Measurements from ENCODE around the gene ZNF14. TPM values are rescaled to one million over a fixed set of nuclear protein-coding genes. Genes with fewer than 3 reads are reported as not detected.
A peak's percentile ranks its signal among the peaks of the same experiment; 100 is the strongest.

The ZNF14 gene
- total RNA-seq (2016; rRNA removed; fragmentation: Illumina TruSeq; extraction: Trizol) (6.2 and 8.8 TPM in 2 replicates), polyA plus RNA-seq (2011; rRNA removed) (1.5 and 1.9 TPM in 2 replicates), polyA minus RNA-seq (2011; rRNA and poly(A)+ RNA removed; ENCODE audit: low replicate concordance) (0.33 and 1.2 TPM in 2 replicates), Bru-seq, nascent RNA (percentile 79 among the genes with signal in this experiment), BruChase-seq, experiment 1, labeled RNA remaining after a 6-hour chase (percentile 68 among the genes with signal in this experiment), BruChase-seq, experiment 2, labeled RNA remaining after a 2-hour chase (percentile 67 among the genes with signal in this experiment)
- 1.2 and 1.4 TPM in 2 replicates for total RNA-seq (2016; cell fraction: cytosol; rRNA removed; fragmentation: Illumina TruSeq; extraction: Trizol; ENCODE audit: low read depth)
- total RNA-seq (2016; cell fraction: insoluble cytoplasmic fraction; rRNA removed; fragmentation: Illumina TruSeq; extraction: Trizol) = 5.8 and 9.2 TPM in 2 replicates
- 2.8 and 3.9 TPM in 2 replicates for total RNA-seq (2016; cell fraction: membrane; rRNA removed; fragmentation: Illumina TruSeq; extraction: Trizol)
- total RNA-seq (2016; cell fraction: nucleus; rRNA removed; fragmentation: Illumina TruSeq; extraction: Trizol) = 5.0 and 6.5 TPM in 2 replicates
- 0.97 and 1.4 TPM in 2 replicates for polyA plus RNA-seq (2011; cell fraction: cytosol; rRNA removed)
- polyA plus RNA-seq (2011; cell fraction: nucleus; rRNA removed) = 0.85 and 0.92 TPM in 2 replicates
- 3.0 and 3.3 TPM in 2 replicates for polyA plus RNA-seq (2012)
- polyA plus RNA-seq (2016; cell fraction: cytosol; fragmentation: Illumina TruSeq; extraction: Trizol; ENCODE audit: low read depth) = 0.28 and 0.34 TPM in 2 replicates
- 4.4 and 5.6 TPM in 2 replicates for polyA plus RNA-seq (2016; cell fraction: insoluble cytoplasmic fraction; fragmentation: Illumina TruSeq; extraction: Trizol; ENCODE audit: low read depth)
- polyA plus RNA-seq (2016; cell fraction: membrane; fragmentation: Illumina TruSeq; extraction: Trizol; ENCODE audit: low read depth) = 0.72 and 0.88 TPM in 2 replicates
- 5.1 and 5.6 TPM in 2 replicates for polyA plus RNA-seq (2016; cell fraction: nucleus; fragmentation: Illumina TruSeq; extraction: Trizol; ENCODE audit: insufficient read depth, low read depth)
- 2.7 and 4.2 TPM in 2 replicates for polyA minus RNA-seq (2011; cell fraction: cytosol; rRNA and poly(A)+ RNA removed)
- 8.2 and 10.2 TPM in 2 replicates for polyA minus RNA-seq (2011; cell fraction: nucleus; rRNA and poly(A)+ RNA removed)
- long read RNA-seq, experiment 1, partial matches to known transcripts = 0 of 3 reads
- long read RNA-seq, experiment 1, other reads (novel, unspliced or antisense) = 0 of 3 reads
- long read RNA-seq, experiment 2, partial matches to known transcripts = 0 of 6 reads
- long read RNA-seq, experiment 2, other reads (novel, unspliced or antisense) = 2 of 6 reads

GRCh38 chr19:19732579-19733501 lies at the start of gene ZNF14:
ZNF14 (minus strand) TSS chr19:19733112; CDS start chr19:19732958, 154 bp downstream.
- Histone ChIP-seq H3K27me3 (ENCODE audit: control insufficient read depth in 1 of 2, insufficient read depth in 2 of 2, low read length in 2 of 2) (no peaks in the 10 kb centered on the region; a peak in 1 of 5 replicates), H3K36me3 (replicated peaks in 1 of 2; ENCODE audit: control insufficient read depth in 1 of 2, insufficient read depth in 2 of 2, low read length in 2 of 2) (peaks cover 0 to 13% of the 10 kb centered on the region in 2 experiments; a peak in 2 of 5 replicates), H4K20me1 (ENCODE audit: insufficient read depth, low read length) (peaks cover 5% of the 10 kb centered on the region), H3K9me3 (ENCODE audit: low read length) (peaks cover 26% of the 10 kb centered on the region), H3K9ac (ENCODE audit: insufficient read depth, low read depth, low read length) (peak within 1 kb of the TSS; percentile 79), H2AFZ (ENCODE audit: low read length) (peak within 1 kb of the TSS; percentile 99), H3K4me1 (ENCODE audit: insufficient read depth, low read length) (peaks cover 10% of the 10 kb centered on the region), H3K27ac (ENCODE audit: extremely low read length, insufficient read depth, low read length) (peak within 1 kb of the TSS; percentile 72), H3K79me2 (ENCODE audit: insufficient read depth, low read length) (peaks cover 37% of the 10 kb centered on the region), H3K4me2 (ENCODE audit: low read depth, low read length) (peak within 1 kb of the TSS; percentile 84), H3K4me3 (replicated peaks in 1 of 3; ENCODE audit: insufficient read depth in 1 of 3, low read depth in 2 of 3, low read length in 3 of 3) (peak within 1 kb of the TSS; percentile 75 to 90 (median 80))
- no TSS peak for BruUV-seq (replicated peaks)
- FAIRE-seq = peak; percentile 44
- ChIA-PET POLR2A (interaction anchor here (0.6 to 2.3 kb wide), 6 partner anchors 10 to 1596 kb away, joined by 3 to 31 read pairs (median 6); partner anchors contain the start of genes ATP13A1, ZNF101 and ZNF253), CTCF (ENCODE audit: low intra/inter-chr PET ratio, low total read pairs) (no interaction called here)
- in situ Hi-C loops (cut with HindIII; ENCODE audit: extremely low pct_ligation_motif_present, low pct_unique_long_range_greater_than_20kb) = no loop called here
- ATAC-seq = peak; percentile 99
- intact Hi-C loops (cut with micrococcal nuclease; ENCODE audit: unreplicated experiment) = loop anchor here (1.0 to 2.0 kb wide), 2 partner anchors 43 to 64 kb away; partner anchors contain the start of gene ZNF101
- 1% methylated on average over 14 of the region's 61 CpGs for WGBS (ENCODE audit: low lambda C conversion rate)
- peak; percentile 91 for DNase-seq (ENCODE audit: low spot score)
- TF ChIP-seq ZNF274 (CRISPR knock-in tag; IDR thresholded peaks at IDR 0.05) = peak; percentile 84
- TF ChIP-seq MLLT10 (CRISPR knock-in tag; IDR thresholded peaks at IDR 0.05) = no peak
- TF ChIP-seq ZNF512B (CRISPR knock-in tag; IDR thresholded peaks at IDR 0.05; ENCODE audit: borderline replicate concordance) = no peak
- TF ChIP-seq ZZZ3 (CRISPR knock-in tag; IDR thresholded peaks at IDR 0.05; ENCODE audit: borderline replicate concordance) = no peak
- 0 out of 2 replicates have a peak, but pooled peaks have one; percentile 31 for TF ChIP-seq SIX4 (CRISPR knock-in tag; IDR thresholded peaks at IDR 0.05)
- TF ChIP-seq MYNN (CRISPR knock-in tag; IDR thresholded peaks at IDR 0.05; ENCODE audit: low read depth) = no peak
- TF ChIP-seq AGO1 (IDR thresholded peaks at IDR 0.05; ENCODE audit: low read depth, low read length, poor library complexity, severe bottlenecking) = no peak
- no peak for TF ChIP-seq ZNF607 (CRISPR knock-in tag; IDR thresholded peaks at IDR 0.05; ENCODE audit: borderline replicate concordance)
- no peak for TF ChIP-seq ZBTB7B (CRISPR knock-in tag; IDR thresholded peaks at IDR 0.05)
- TF ChIP-seq RNF219 (CRISPR knock-in tag; IDR thresholded peaks at IDR 0.05) = no peak
- TF ChIP-seq REPIN1 (CRISPR knock-in tag; IDR thresholded peaks at IDR 0.05; ENCODE audit: borderline replicate concordance, low read depth) = peak; percentile 56; the same call in 1 of the 2 replicates
